VCaP (cell line): ENCODE data around the gene ACTL7B.

ENCODE experiments used
- H3K27ac ChIP-seq: fragments of 450-650 bp; 2 replicates; pipeline ENCODE4 v1.5.1; 2017
- CTCF ChIP-seq: fragments of 450-650 bp; conservative IDR thresholded peaks from 2 replicates; pipeline ENCODE4 v1.5.1; 2017; ENCODE audit warnings: mild to moderate bottlenecking, moderate library complexity

The ACTL7B gene

GRCh38 chr9:108811944-108812343 lies 43.8 kb downstream of the ACTL7B start:
- no peak overlapping the region for H3K27ac ChIP-seq
- TF ChIP-seq CTCF, result no peak

- TF ChIP-seq CTCF, result no peak
Observed at GRCh38 chr9:108809269-108809668, 46.5 kb downstream of the ACTL7B start.

More at GRCh38 chr9:108809269-108809668, 46.5 kb downstream of the ACTL7B start:
- no peak overlapping the region for H3K27ac ChIP-seq
